Measurements from ENCODE around the gene EML3.
"Not testable (repeated sequence)": the region's sequence is repeated elsewhere in the genome, so short reads cannot be mapped to it uniquely, and the experiment has no call there.

The EML3 gene

GRCh38 chr11:62599069-62599696, 13.4 kb downstream of the EML3 start:
- peak; percentile 91 to 95 (median 95) for DNase-seq
- Histone ChIP-seq H3K4me3 (ENCODE audit: insufficient read depth, low read depth, low read length, poor library complexity, severe bottlenecking) (peak overlapping the region; percentile 97), H3K36me3 (ENCODE audit: control insufficient read depth, insufficient read depth, low read length) (peaks cover 44% of the 10 kb centered on the region), H3K9me3 (ENCODE audit: control insufficient read depth, low read length) (no peaks in the 10 kb centered on the region), H3K4me1 (ENCODE audit: control insufficient read depth, insufficient read depth, low read length, poor library complexity, severe bottlenecking) (peaks cover 27% of the 10 kb centered on the region), H3K27ac (ENCODE audit: insufficient read depth, low read length, poor library complexity, severe bottlenecking) (peak overlapping the region; percentile 88), H3K27me3 (replicated peaks; ENCODE audit: control insufficient read depth, insufficient read depth, low read length, poor library complexity, severe bottlenecking) (no peaks in the 10 kb centered on the region)

- no peaks in the 10 kb centered on the region for H3K9me3 ChIP-seq (ENCODE audit: control insufficient read depth, low read length)
- no peak overlapping the region for H3K27ac ChIP-seq (ENCODE audit: insufficient read depth, low read length, poor library complexity, severe bottlenecking)
- H3K36me3 ChIP-seq (ENCODE audit: control insufficient read depth, insufficient read depth, low read length): peaks cover 50% of the 10 kb centered on the region
- no peak overlapping the region for H3K4me3 ChIP-seq (ENCODE audit: insufficient read depth, low read depth, low read length, poor library complexity, severe bottlenecking)
- peaks cover 35% of the 10 kb centered on the region for H3K4me1 ChIP-seq (ENCODE audit: control insufficient read depth, insufficient read depth, low read length, poor library complexity, severe bottlenecking)
- no peak for DNase-seq
- H3K27me3 ChIP-seq (replicated peaks; ENCODE audit: control insufficient read depth, insufficient read depth, low read length, poor library complexity, severe bottlenecking): no peaks in the 10 kb centered on the region
Measured at GRCh38 chr11:62595124-62595523, 17.5 kb downstream of the EML3 start.

- Histone ChIP-seq H3K4me3 (ENCODE audit: insufficient read depth, low read depth, low read length, poor library complexity, severe bottlenecking) (no peak overlapping the region), H3K27ac (ENCODE audit: insufficient read depth, low read length, poor library complexity, severe bottlenecking) (peak overlapping the region; percentile 6), H3K36me3 (ENCODE audit: control insufficient read depth, insufficient read depth, low read length) (peaks cover 48% of the 10 kb centered on the region), H3K9me3 (ENCODE audit: control insufficient read depth, low read length) (no peaks in the 10 kb centered on the region), H3K27me3 (replicated peaks; ENCODE audit: control insufficient read depth, insufficient read depth, low read length, poor library complexity, severe bottlenecking) (no peaks in the 10 kb centered on the region), H3K4me1 (ENCODE audit: control insufficient read depth, insufficient read depth, low read length, poor library complexity, severe bottlenecking) (peaks cover 25% of the 10 kb centered on the region)
- peak; percentile 45 to 68 (median 58) for DNase-seq
Measured at GRCh38 chr11:62593434-62594044, 19.0 kb downstream of the EML3 start.

- Histone ChIP-seq H3K36me3 (ENCODE audit: control insufficient read depth, insufficient read depth, low read length) (peaks cover 43% of the 10 kb centered on the region), H3K4me1 (ENCODE audit: control insufficient read depth, insufficient read depth, low read length, poor library complexity, severe bottlenecking) (peaks cover 20% of the 10 kb centered on the region), H3K27ac (ENCODE audit: insufficient read depth, low read length, poor library complexity, severe bottlenecking) (peak overlapping the region; percentile 89), H3K4me3 (ENCODE audit: insufficient read depth, low read depth, low read length, poor library complexity, severe bottlenecking) (no peak overlapping the region), H3K27me3 (replicated peaks; ENCODE audit: control insufficient read depth, insufficient read depth, low read length, poor library complexity, severe bottlenecking) (no peaks in the 10 kb centered on the region), H3K9me3 (ENCODE audit: control insufficient read depth, low read length) (no peaks in the 10 kb centered on the region)
- no peak for DNase-seq
Measured at GRCh38 chr11:62592989-62593421, 19.6 kb downstream of the EML3 start.

GRCh38 chr11:62592146-62592815, 20.3 kb downstream of the EML3 start:
- Histone ChIP-seq H3K27ac (ENCODE audit: insufficient read depth, low read length, poor library complexity, severe bottlenecking) (peak overlapping the region; percentile 89), H3K36me3 (ENCODE audit: control insufficient read depth, insufficient read depth, low read length) (peaks cover 35% of the 10 kb centered on the region), H3K4me3 (ENCODE audit: insufficient read depth, low read depth, low read length, poor library complexity, severe bottlenecking) (peak overlapping the region; percentile 57), H3K9me3 (ENCODE audit: control insufficient read depth, low read length) (no peaks in the 10 kb centered on the region), H3K27me3 (replicated peaks; ENCODE audit: control insufficient read depth, insufficient read depth, low read length, poor library complexity, severe bottlenecking) (no peaks in the 10 kb centered on the region), H3K4me1 (ENCODE audit: control insufficient read depth, insufficient read depth, low read length, poor library complexity, severe bottlenecking) (peaks cover 20% of the 10 kb centered on the region)
- DNase-seq: no peak

GRCh38 chr11:62591448-62592145, 21.0 kb downstream of the EML3 start, which contains the start of gene TUT1:
TUT1 (minus strand) TSS chr11:62591523; CDS start chr11:62591485, 38 bp downstream.
- Histone ChIP-seq H3K27me3 (replicated peaks; ENCODE audit: control insufficient read depth, insufficient read depth, low read length, poor library complexity, severe bottlenecking) (no peaks in the 10 kb centered on the region), H3K4me3 (ENCODE audit: insufficient read depth, low read depth, low read length, poor library complexity, severe bottlenecking) (peak within 1 kb of the TSS; percentile 78), H3K9me3 (ENCODE audit: control insufficient read depth, low read length) (no peaks in the 10 kb centered on the region), H3K36me3 (ENCODE audit: control insufficient read depth, insufficient read depth, low read length) (peaks cover 30% of the 10 kb centered on the region), H3K27ac (ENCODE audit: insufficient read depth, low read length, poor library complexity, severe bottlenecking) (peak within 1 kb of the TSS; percentile 89), H3K4me1 (ENCODE audit: control insufficient read depth, insufficient read depth, low read length, poor library complexity, severe bottlenecking) (peaks cover 20% of the 10 kb centered on the region)
- peak; percentile 95 to 96 (median 96) for DNase-seq

- H3K36me3 ChIP-seq (ENCODE audit: control insufficient read depth, insufficient read depth, low read length): peaks cover 18% of the 10 kb centered on the region
- no peaks in the 10 kb centered on the region for H3K9me3 ChIP-seq (ENCODE audit: control insufficient read depth, low read length)
- H3K27ac ChIP-seq (ENCODE audit: insufficient read depth, low read length, poor library complexity, severe bottlenecking): no peak overlapping the region
- H3K4me1 ChIP-seq (ENCODE audit: control insufficient read depth, insufficient read depth, low read length, poor library complexity, severe bottlenecking): peaks cover 20% of the 10 kb centered on the region
- no peaks in the 10 kb centered on the region for H3K27me3 ChIP-seq (replicated peaks; ENCODE audit: control insufficient read depth, insufficient read depth, low read length, poor library complexity, severe bottlenecking)
- DNase-seq: no peak
- H3K4me3 ChIP-seq (ENCODE audit: insufficient read depth, low read depth, low read length, poor library complexity, severe bottlenecking): no peak overlapping the region
Measured at GRCh38 chr11:62588966-62589637, 23.5 kb downstream of the EML3 start.

- peaks cover 30% of the 10 kb centered on the region for H3K36me3 ChIP-seq (ENCODE audit: control insufficient read depth, insufficient read depth, low read length)
- H3K27me3 ChIP-seq (replicated peaks; ENCODE audit: control insufficient read depth, insufficient read depth, low read length, poor library complexity, severe bottlenecking); H3K9me3 ChIP-seq (ENCODE audit: control insufficient read depth, low read length); H3K27ac ChIP-seq (ENCODE audit: insufficient read depth, low read length, poor library complexity, severe bottlenecking); H3K4me1 ChIP-seq (ENCODE audit: control insufficient read depth, insufficient read depth, low read length, poor library complexity, severe bottlenecking); DNase-seq; H3K4me3 ChIP-seq (ENCODE audit: insufficient read depth, low read depth, low read length, poor library complexity, severe bottlenecking): not testable (repeated sequence)
Measured at GRCh38 chr11:62585356-62585755, 27.2 kb downstream of the EML3 start.

GRCh38 chr11:62581735-62582134, 30.8 kb downstream of the EML3 start:
- not testable (repeated sequence) for DNase-seq; H3K27me3 ChIP-seq (replicated peaks; ENCODE audit: control insufficient read depth, insufficient read depth, low read length, poor library complexity, severe bottlenecking); H3K9me3 ChIP-seq (ENCODE audit: control insufficient read depth, low read length); H3K4me1 ChIP-seq (ENCODE audit: control insufficient read depth, insufficient read depth, low read length, poor library complexity, severe bottlenecking); H3K4me3 ChIP-seq (ENCODE audit: insufficient read depth, low read depth, low read length, poor library complexity, severe bottlenecking); H3K27ac ChIP-seq (ENCODE audit: insufficient read depth, low read length, poor library complexity, severe bottlenecking)
- peaks cover 48% of the 10 kb centered on the region for H3K36me3 ChIP-seq (ENCODE audit: control insufficient read depth, insufficient read depth, low read length)
